OCI-LY1 (cell line): ENCODE results near the gene PAK4.

Experiments used
- H2AFZ ChIP-seq: fragments of 200-600 bp; sonication (generic), shearing (Covaris generic); 2 replicates; pipeline ENCODE4 v1.6.0; 2014; ENCODE audit warnings: antibody characterized with exemption, mild to moderate bottlenecking, low read length
- H3F3A ChIP-seq: fragments of 200-600 bp; sonication (generic), shearing (Covaris generic); 2 replicates; pipeline ENCODE4 v1.6.0; 2014; ENCODE audit warnings: mild to moderate bottlenecking, antibody characterized with exemption, low read length, moderate library complexity; ENCODE audit not compliant: insufficient read depth
- H3K27ac ChIP-seq: fragments of 200-600 bp; sonication (generic); 2 replicates; pipeline ENCODE4 v1.5.1; 2014; ENCODE audit warnings: low read length, mixed run types, mild to moderate bottlenecking, low read depth; ENCODE audit not compliant: poor library complexity, severe bottlenecking
- H3K27me3 ChIP-seq: fragments of 200-600 bp; sonication (generic); 2 replicates; pipeline ENCODE4 v1.6.0; 2014; ENCODE audit warnings: antibody characterized with exemption, mild to moderate bottlenecking, low read length, moderate library complexity; ENCODE audit not compliant: insufficient read depth
- H3K36me3 ChIP-seq: fragments of 200-600 bp; sonication (generic); 2 replicates; pipeline ENCODE4 v1.6.1; 2014; ENCODE audit warnings: mild to moderate bottlenecking, antibody characterized with exemption, low read length, moderate library complexity, mixed read lengths; ENCODE audit not compliant: insufficient read depth
- H3K4me1 ChIP-seq: fragments of 200-600 bp; sonication (generic); 2 replicates; pipeline ENCODE4 v1.5.1; 2014; ENCODE audit warnings: mild to moderate bottlenecking, low read length, moderate library complexity; ENCODE audit not compliant: insufficient read depth, severe bottlenecking
- H3K4me2 ChIP-seq: fragments of 200-600 bp; sonication (generic), shearing (Covaris generic); 2 replicates; pipeline ENCODE4 v1.6.1; 2014; ENCODE audit warnings: low read length
- H3K4me3 ChIP-seq: fragments of 200-600 bp; sonication (generic); 2 replicates; pipeline ENCODE4 v1.5.1; 2014; ENCODE audit warnings: low read length, low read depth, mild to moderate bottlenecking, mixed read lengths; ENCODE audit not compliant: poor library complexity, severe bottlenecking
- H3K79me2 ChIP-seq: fragments of 200-600 bp; shearing (Covaris generic); 2 replicates; pipeline ENCODE4 v1.6.1; 2016; ENCODE audit warnings: mixed run types, low read length, mixed read lengths; ENCODE audit not compliant: insufficient read depth
- H3K9ac ChIP-seq: fragments of 200-600 bp; sonication (generic), shearing (Covaris generic); 2 replicates; pipeline ENCODE4 v1.6.1; 2014; ENCODE audit warnings: mild to moderate bottlenecking, low read length, mixed read lengths
- H3K9me2 ChIP-seq: fragments of 200-600 bp; sonication (generic), shearing (Covaris generic); 2 replicates; pipeline ENCODE4 v1.6.1; 2014; ENCODE audit warnings: low read depth, mild to moderate bottlenecking, low read length, mixed read lengths
- H3K9me3 ChIP-seq: fragments of 200-600 bp; shearing (Covaris generic); 2 replicates; pipeline ENCODE4 v1.6.1; 2014; ENCODE audit warnings: low read length, mixed read lengths
- H4K20me1 ChIP-seq: fragments of 200-600 bp; sonication (generic), shearing (Covaris generic); 2 replicates; pipeline ENCODE4 v1.6.0; 2016; ENCODE audit warnings: mild to moderate bottlenecking, low read length; ENCODE audit not compliant: insufficient read depth
- CTCF ChIP-seq: fragments of 200-600 bp; sonication (generic), shearing (Covaris generic); IDR thresholded peaks from 2 replicates; pipeline ENCODE4 v1.5.1; 2017; ENCODE audit warnings: mild to moderate bottlenecking, antibody characterized with exemption, low read length, moderate library complexity, mixed read lengths
- EZH2 ChIP-seq: fragments of 200-600 bp; sonication (generic), shearing (Covaris generic); IDR thresholded peaks from 2 replicates; pipeline ENCODE4 v1.8.0; 2017; ENCODE audit warnings: borderline replicate concordance, mixed run types, mild to moderate bottlenecking, antibody characterized with exemption, low read length, moderate library complexity, mixed read lengths

PAK4 gene

DNA sequence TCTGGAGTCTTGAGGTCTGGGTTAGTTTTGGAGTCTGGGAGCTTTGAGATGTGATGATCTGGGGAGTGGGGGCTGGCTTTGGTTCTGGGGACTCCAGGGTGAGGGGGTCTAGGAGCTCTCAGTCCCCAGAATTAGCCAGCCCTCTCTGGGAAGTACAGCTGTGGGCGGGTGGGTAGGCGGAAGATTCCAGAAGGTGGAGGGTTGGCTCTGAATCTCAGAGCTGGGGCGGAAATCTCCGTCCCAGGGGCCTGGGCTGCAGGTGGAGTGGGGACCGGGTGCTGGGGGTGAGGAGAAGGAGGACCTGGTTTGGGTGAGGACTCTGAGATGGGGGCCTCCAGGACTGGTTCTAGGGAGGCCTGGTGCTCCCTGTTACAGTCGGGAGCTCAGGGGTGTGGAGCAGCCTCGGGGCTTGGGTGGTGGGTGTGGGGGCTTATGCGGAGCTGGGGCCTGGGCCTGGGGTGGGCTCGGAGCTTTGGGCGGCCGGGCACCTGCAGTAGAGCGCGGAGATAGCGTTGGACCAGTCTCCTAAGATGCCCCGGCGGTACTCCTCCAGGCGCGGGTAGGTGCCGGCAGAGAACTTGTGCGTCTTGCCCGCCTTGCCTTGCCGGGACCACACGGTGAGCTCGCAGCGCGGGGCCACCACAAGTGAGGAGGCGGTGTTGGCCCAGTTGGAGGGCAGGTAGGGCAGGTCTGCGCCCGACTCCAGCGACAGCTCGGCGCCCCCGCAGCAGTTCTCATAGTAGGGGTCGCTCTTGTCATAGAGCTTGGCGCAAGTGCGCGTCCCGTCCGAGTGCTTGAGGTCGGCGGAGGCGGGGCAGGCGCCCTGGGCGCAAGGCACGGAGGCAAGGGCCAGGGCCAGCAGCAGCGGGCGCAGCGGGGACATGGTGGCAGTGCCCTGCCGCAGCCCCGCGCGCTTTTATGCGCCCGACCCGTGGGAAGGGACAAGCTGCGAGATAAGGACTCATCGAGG is 78.1 kb downstream of the PAK4 start, which contains the start of gene SYCN:
Gene SYCN, minus strand, starts transcription at position 892 of the 970 bp plus-strand sequence. Its CDS starts 9 bp downstream, at position 883.
- no peaks in the 10 kb centered on the region for H3F3A ChIP-seq
- TF ChIP-seq EZH2, result no peak
- no peak for TF ChIP-seq CTCF
- H3K4me2 ChIP-seq, result no peak within 1 kb of the TSS
- H3K4me1 ChIP-seq, result no peaks in the 10 kb centered on the region
- H3K36me3 ChIP-seq, result no peaks in the 10 kb centered on the region
- no peaks in the 10 kb centered on the region for H3K79me2 ChIP-seq
- H3K9ac ChIP-seq, result no peak within 1 kb of the TSS
- no peak within 1 kb of the TSS for H2AFZ ChIP-seq
- 0 out of 2 replicates have a peak, but pooled peaks cover 5% of the 10 kb centered on the region for H3K27me3 ChIP-seq
- H3K27ac ChIP-seq, result no peak within 1 kb of the TSS
- no peaks in the 10 kb centered on the region for H4K20me1 ChIP-seq
- no peaks in the 10 kb centered on the region for H3K9me3 ChIP-seq
- no peaks in the 10 kb centered on the region for H3K9me2 ChIP-seq
- H3K4me3 ChIP-seq, result no peak within 1 kb of the TSS

DNA sequence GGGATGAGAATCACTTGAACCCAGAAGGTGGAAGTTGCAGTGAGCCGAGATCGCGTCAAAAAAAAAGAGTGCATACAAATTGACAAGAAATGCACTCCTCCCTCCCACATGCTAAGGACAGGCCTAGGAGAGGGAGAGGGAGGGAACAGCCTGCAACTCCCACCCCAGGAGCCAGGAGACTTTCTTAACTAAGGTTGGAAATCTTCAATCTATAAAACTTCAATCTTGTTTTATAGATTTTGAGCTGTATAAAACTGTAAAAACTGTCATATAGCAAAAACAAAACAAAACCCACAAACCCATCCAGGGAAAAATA is 79.8 kb downstream of the PAK4 start:
- H3F3A ChIP-seq, result no peaks in the 10 kb centered on the region
- H3K9me3 ChIP-seq, result no peaks in the 10 kb centered on the region
- H3K27me3 ChIP-seq, result 0 out of 2 replicates have a peak, but pooled peaks cover 5% of the 10 kb centered on the region
- no peak overlapping the region for H3K4me3 ChIP-seq
- H3K36me3 ChIP-seq, result no peaks in the 10 kb centered on the region
- no peaks in the 10 kb centered on the region for H3K79me2 ChIP-seq
- no peak overlapping the region for H3K9ac ChIP-seq
- H2AFZ ChIP-seq, result no peak overlapping the region
- no peak overlapping the region for H3K27ac ChIP-seq
- no peak for TF ChIP-seq EZH2
- TF ChIP-seq CTCF, result no peak
- H3K9me2 ChIP-seq, result no peaks in the 10 kb centered on the region
- no peaks in the 10 kb centered on the region for H3K4me1 ChIP-seq
- no peak overlapping the region for H3K4me2 ChIP-seq
- no peaks in the 10 kb centered on the region for H4K20me1 ChIP-seq

DNA sequence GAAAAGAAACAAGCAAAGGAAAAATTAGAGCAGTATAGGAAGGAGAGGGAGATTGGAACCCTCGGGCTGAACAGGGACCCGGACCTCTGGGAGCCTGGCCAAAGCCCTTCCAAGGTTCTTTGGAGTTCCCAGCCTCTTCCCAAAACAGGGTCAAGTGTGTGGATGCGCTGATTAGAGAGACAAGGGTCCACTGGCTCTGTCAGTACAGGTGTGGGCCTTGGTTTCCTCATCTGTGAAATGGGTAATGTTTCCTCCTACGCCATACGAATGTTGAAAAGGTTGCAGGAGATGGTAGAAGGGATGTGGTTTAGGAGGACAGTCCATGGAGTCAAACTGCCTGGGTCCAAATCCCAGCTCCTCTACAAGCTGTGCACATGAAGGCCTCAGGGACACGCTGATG is 80.5 kb downstream of the PAK4 start:
- Histone ChIP-seq H3K4me1 (no peaks in the 10 kb centered on the region), H3K9me3 (no peaks in the 10 kb centered on the region), H3F3A (no peaks in the 10 kb centered on the region), H4K20me1 (no peaks in the 10 kb centered on the region), H3K79me2 (no peaks in the 10 kb centered on the region), H2AFZ (no peak overlapping the region), H3K9ac (no peak overlapping the region), H3K27ac (no peak overlapping the region), H3K27me3 (0 out of 2 replicates have a peak, but pooled peaks cover 5% of the 10 kb centered on the region), H3K36me3 (no peaks in the 10 kb centered on the region), H3K4me2 (no peak overlapping the region), H3K4me3 (no peak overlapping the region), H3K9me2 (no peaks in the 10 kb centered on the region)
- TF ChIP-seq EZH2 (no peak), CTCF (no peak)
